ENCODE measurements around the gene NCAPH2.

- TF ChIP-seq, protein P1, sequence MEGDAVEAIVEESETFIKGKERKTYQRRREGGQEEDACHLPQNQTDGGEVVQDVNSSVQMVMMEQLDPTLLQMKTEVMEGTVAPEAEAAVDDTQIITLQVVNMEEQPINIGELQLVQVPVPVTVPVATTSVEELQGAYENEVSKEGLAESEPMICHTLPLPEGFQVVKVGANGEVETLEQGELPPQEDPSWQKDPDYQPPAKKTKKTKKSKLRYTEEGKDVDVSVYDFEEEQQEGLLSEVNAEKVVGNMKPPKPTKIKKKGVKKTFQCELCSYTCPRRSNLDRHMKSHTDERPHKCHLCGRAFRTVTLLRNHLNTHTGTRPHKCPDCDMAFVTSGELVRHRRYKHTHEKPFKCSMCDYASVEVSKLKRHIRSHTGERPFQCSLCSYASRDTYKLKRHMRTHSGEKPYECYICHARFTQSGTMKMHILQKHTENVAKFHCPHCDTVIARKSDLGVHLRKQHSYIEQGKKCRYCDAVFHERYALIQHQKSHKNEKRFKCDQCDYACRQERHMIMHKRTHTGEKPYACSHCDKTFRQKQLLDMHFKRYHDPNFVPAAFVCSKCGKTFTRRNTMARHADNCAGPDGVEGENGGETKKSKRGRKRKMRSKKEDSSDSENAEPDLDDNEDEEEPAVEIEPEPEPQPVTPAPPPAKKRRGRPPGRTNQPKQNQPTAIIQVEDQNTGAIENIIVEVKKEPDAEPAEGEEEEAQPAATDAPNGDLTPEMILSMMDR (IDR thresholded peaks at IDR 0.05) = no peak
- no peak for TF ChIP-seq ZFX (IDR thresholded peaks at IDR 0.05; ENCODE audit: borderline replicate concordance)
Observed at GRCh38 chr22:50521710-50522109, 13.7 kb downstream of the NCAPH2 start.
